ENCODE measurements around the gene YTHDF1.

GRCh38 chr20:63160641-63161175 is 55.2 kb downstream of the YTHDF1 start:
- TF ChIP-seq CTCF (IDR thresholded peaks at IDR 0.05; ENCODE audit: low read depth, low read length) (no peak), EZH2phosphoT487 (IDR thresholded peaks at IDR 0.05; ENCODE audit: low read depth) (no peak)

Measured in OCI-LY3 (cell line).